ENCODE measurements around the gene ADGRA1. TPM values are rescaled to one million over a fixed set of nuclear protein-coding genes. Genes with fewer than 3 reads are reported as not detected.
A peak's percentile ranks its signal among the peaks of the same experiment; 100 is the strongest.

The ADGRA1 gene
- total and polyA plus RNA-seq, 2 of the 8 experiments (the other 6 are each of a cell fraction or from before 2014, with no cell fraction given): 0.17 to 0.21 TPM

DNA sequence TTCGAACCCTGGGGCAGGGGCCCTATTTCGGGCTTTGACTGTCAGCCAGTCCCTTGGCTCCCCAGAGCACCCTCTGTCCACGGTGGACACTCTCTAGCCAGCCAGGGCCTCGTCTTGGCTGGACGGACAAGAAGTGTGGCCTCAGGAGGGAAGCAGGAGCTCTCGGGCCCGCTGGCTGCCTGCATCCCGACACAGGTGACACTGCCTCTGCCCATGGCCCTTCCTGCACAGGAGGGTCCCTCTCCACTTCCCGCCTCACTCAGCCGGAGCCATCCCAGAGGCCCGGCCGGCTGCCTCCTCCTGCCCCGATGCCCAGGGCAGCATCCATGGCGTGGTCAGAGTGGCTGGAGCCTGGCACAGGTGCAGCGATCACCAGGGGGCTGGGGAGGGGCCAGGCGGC is 7.9 kb downstream of the ADGRA1 start:
- FAIRE-seq (no peak), DNase-seq (ENCODE audit: low read depth in 1 of 2, low spot score in 2 of 2) (no peak)
- Histone ChIP-seq H3K9ac (replicated peaks in 1 of 4; ENCODE audit: extremely low read depth in 1 of 4, low read depth in 3 of 4, low read length in 3 of 4) (no peak overlapping the region), H3K27me3 (replicated peaks in 1 of 4; ENCODE audit: control insufficient read depth in 3 of 4, extremely low read depth in 1 of 4, insufficient read depth in 3 of 4, low read length in 3 of 4) (peaks cover 0 to 5% (median under 1%) of the 10 kb centered on the region in 4 experiments; a peak in 3 of 7 replicates), H3K14ac (ENCODE audit: insufficient read length) (no peak overlapping the region), H4K20me1 (replicated peaks in 1 of 2; ENCODE audit: control insufficient read depth in 1 of 2, insufficient read depth in 2 of 2, low read length in 2 of 2) (peaks cover 0 to 3% of the 10 kb centered on the region in 2 experiments), H2BK5ac (ENCODE audit: low read depth, low read length) (no peak overlapping the region), H3K23me2 (ENCODE audit: low read depth, low read length) (no peaks in the 10 kb centered on the region; the same call in 1 of the 2 replicates), H2BK20ac (ENCODE audit: low read length) (no peak overlapping the region), H3K36me3 (ENCODE audit: control insufficient read depth in 2 of 4, insufficient read depth in 4 of 4, low read length in 3 of 4) (no peaks in the 10 kb centered on the region), H3K4me2 (ENCODE audit: insufficient read depth in 1 of 2, low read depth in 2 of 2, low read length in 2 of 2) (no peak overlapping the region), H4K5ac (ENCODE audit: insufficient read length, low read depth, low read length) (no peak overlapping the region), H2AK5ac (ENCODE audit: low read depth, low read length) (no peak overlapping the region), H3K56ac (replicated peaks; ENCODE audit: insufficient read length, low read depth, low read length) (no peak overlapping the region), H3K4me1 (replicated peaks in 1 of 4; ENCODE audit: control insufficient read depth in 3 of 4, insufficient read depth in 4 of 4, low read length in 3 of 4) (peaks cover 0 to 4% (median under 1%) of the 10 kb centered on the region in 4 experiments; a peak in 4 of 7 replicates), H3K27ac (ENCODE audit: low read depth, low read length) (no peak overlapping the region), H2BK12ac (ENCODE audit: low read depth, low read length) (no peak overlapping the region), H4K8ac (ENCODE audit: extremely low read depth, insufficient read depth, low read length) (0 out of 2 replicates have a peak overlapping the region, but pooled peaks have one; percentile 5), H2BK15ac (ENCODE audit: low read length) (no peak overlapping the region), H3K9me3 (ENCODE audit: insufficient read depth in 2 of 2, low read depth in 1 of 2, low read length in 1 of 2) (no peaks in the 10 kb centered on the region), H2AFZ (ENCODE audit: low read length) (no peak overlapping the region), H3K79me2 (ENCODE audit: control insufficient read depth in 1 of 2, insufficient read depth in 2 of 2, low read length in 2 of 2) (no peaks in the 10 kb centered on the region), H3K4ac (replicated peaks; ENCODE audit: insufficient read length, low read depth, low read length) (no peak overlapping the region), H3K79me1 (ENCODE audit: low read depth, low read length) (no peaks in the 10 kb centered on the region), H4K91ac (replicated peaks; ENCODE audit: insufficient read length, low read length) (no peak overlapping the region), H3K4me3 (ENCODE audit: extremely low read depth in 1 of 4, insufficient read depth in 2 of 4, low read depth in 3 of 4, low read length in 4 of 4) (no peak overlapping the region), H2BK120ac (replicated peaks; ENCODE audit: low read depth, low read length) (no peak overlapping the region), H3K23ac (ENCODE audit: insufficient read length) (no peak overlapping the region), H3K18ac (ENCODE audit: extremely low read depth, low read length) (no peak overlapping the region)
- ChIA-PET POLR2A (ENCODE audit: partially characterized antibody) (no interaction called here), CTCF (ENCODE audit: partially characterized antibody) (interaction anchor here (0.9 to 1.2 kb wide), 2 partner anchors 29 to 157 kb away, joined by 3 to 5 read pairs; no protein-coding TSS in a partner anchor)
- WGBS, 2 experiments (ENCODE audit: extremely low coverage in 1 of 2, insufficient coverage in 1 of 2, insufficient read length in 1 of 2, insufficient replicate concordance in 2 of 2, low coverage in 1 of 2, low lambda C conversion rate in 2 of 2, missing lambda C conversion rate in 1 of 2): 96% methylated on average over 9 of the region's 16 CpGs; no CpG with 5 or more reads in 1 of the 2 experiments
- TF ChIP-seq SIX5 (IDR thresholded peaks at IDR 0.05; ENCODE audit: low read depth, low read length) (no peak), BRCA1 (IDR thresholded peaks at IDR 0.05; ENCODE audit: low read depth, low read length) (no peak)
